GM18861 (cell line): ENCODE results near the gene HOXA6.

Experiments
- ATAC-seq: cut with Tn5 transposase; IDR thresholded peaks from one replicate; pipeline ENCODE4 v1.9.1; 2021; ENCODE audit not compliant: unreplicated experiment

HOXA6 gene

GRCh38 chr7:27100694-27101170 is 46.8 kb downstream of the HOXA6 start:
- no peak for ATAC-seq

- ATAC-seq = no peak
Observed at GRCh38 chr7:27099453-27100370, 47.9 kb downstream of the HOXA6 start.

- no peak for ATAC-seq
Observed at GRCh38 chr7:27098578-27099451, 48.8 kb downstream of the HOXA6 start.

- ATAC-seq = no peak
Observed at GRCh38 chr7:27097686-27098577, 49.6 kb downstream of the HOXA6 start.

GRCh38 chr7:27096768-27097514 is 50.6 kb downstream of the HOXA6 start:
- ATAC-seq = no peak

GRCh38 chr7:27095897-27096767 is 51.4 kb downstream of the HOXA6 start, which contains the start of gene HOXA1:
Gene HOXA1, minus strand, starts transcription at chr7:27096000. Its CDS starts 88 bp downstream, at chr7:27095912.
- ATAC-seq = peak; percentile 90
